SK-N-SH (cell line): ENCODE data around the gene MAN1A1. TPM values are rescaled to one million over a fixed set of nuclear protein-coding genes. Genes with fewer than 3 reads are reported as not detected.

Source experiments
- CTCF ChIA-PET: fragments of 300-600, 350-600 bp; formaldehyde crosslinking; extraction: SDS; loops from one replicate; lab custom pipeline; 2021; lab: Yijun Ruan, JAX
- POLR2A ChIA-PET: fragments of 350-600 bp; sonication (Branson Sonifier 250); formaldehyde crosslinking; extraction: SDS; loops from one replicate; lab custom pipeline; 2020; ENCODE audit warnings: antibody characterized with exemption, inconsistent platforms; lab: Yijun Ruan, JAX
- DNase-seq: peaks from one replicate; pipeline ENCODE4 v3.0.0; 2012
- H2AFZ ChIP-seq: fragments of 200-600 bp; sonication (generic); 2 replicates; pipeline ENCODE4 v1.8.1; 2016; ENCODE audit warnings: antibody characterized with exemption, mild to moderate bottlenecking, low read depth
- H3F3A ChIP-seq: fragments of 200-600 bp; sonication (generic); replicated peaks from 2 replicates; pipeline ENCODE3; 2016; ENCODE audit warnings: antibody characterized with exemption, mild to moderate bottlenecking; ENCODE audit not compliant: insufficient read depth
- H3K27ac ChIP-seq, 2 experiments: fragments of 200-500 bp in 1 of 2; fragments of 200-600 bp in 1 of 2; sonication (Bioruptor generic) in 1 of 2; sonication (generic), shearing (Covaris generic) in 1 of 2; 2 replicates each; pipeline versions ENCODE4 v1.5.1 to v1.6.1; 2014 to 2016; ENCODE audit warnings: low read depth in 2 of 2, inconsistent platforms in 1 of 2, low read length in 1 of 2, mild to moderate bottlenecking in 1 of 2, mixed read lengths in 1 of 2
- H3K27me3 ChIP-seq: fragments of 200-600 bp; sonication (generic), shearing (Covaris generic); 2 replicates; pipeline ENCODE4 v1.6.1; 2016; ENCODE audit warnings: mixed run types; ENCODE audit not compliant: insufficient read depth
- H3K36me3 ChIP-seq, 2 experiments: fragments of 200-500 bp in 1 of 2; fragments of 200-600 bp in 1 of 2; sonication (Bioruptor generic) in 1 of 2; sonication (generic) in 1 of 2; replicated peaks in 1 of 2; 2 replicates each; pipeline versions ENCODE3 to v1.5.1; 2014 to 2016; ENCODE audit warnings: low read length in 1 of 2, mild to moderate bottlenecking in 1 of 2; ENCODE audit not compliant: insufficient read depth in 2 of 2, control insufficient read depth in 1 of 2
- H3K4me1 ChIP-seq, 2 experiments: fragments of 200-500 bp in 1 of 2; fragments of 200-600 bp in 1 of 2; sonication (Bioruptor generic) in 1 of 2; sonication (generic), shearing (Covaris generic) in 1 of 2; 2 replicates each; pipeline versions ENCODE4 v1.5.1 to v1.6.1; 2014 to 2016; ENCODE audit warnings: low read depth in 1 of 2, low read length in 1 of 2, mixed run types in 1 of 2; ENCODE audit not compliant: insufficient read depth in 2 of 2, control insufficient read depth in 1 of 2
- H3K4me2 ChIP-seq: fragments of 200-600 bp; sonication (generic), shearing (Covaris generic); 2 replicates; pipeline ENCODE4 v1.6.1; 2017; ENCODE audit warnings: mixed run types
- H3K4me3 ChIP-seq, 2 experiments: fragments of 200-500 bp in 1 of 2; fragments of 200-600 bp in 1 of 2; sonication (Bioruptor generic) in 1 of 2; sonication (generic), shearing (Covaris generic) in 1 of 2; 2 replicates each; pipeline versions ENCODE4 v1.5.1 to v1.8.1; 2014 to 2016; ENCODE audit warnings: low read depth in 2 of 2, inconsistent platforms in 1 of 2, low read length in 1 of 2, mild to moderate bottlenecking in 1 of 2, mixed read lengths in 1 of 2, moderate library complexity in 1 of 2
- H3K79me2 ChIP-seq: fragments of 200-600 bp; sonication (generic); 2 replicates; pipeline ENCODE4 v1.8.1; 2017; ENCODE audit warnings: mild to moderate bottlenecking; ENCODE audit not compliant: insufficient read depth
- H3K9ac ChIP-seq: fragments of 200-600 bp; sonication (generic); 2 replicates; pipeline ENCODE4 v1.6.1; 2017; ENCODE audit warnings: mixed run types
- H3K9me2 ChIP-seq: fragments of 200-600 bp; sonication (generic); 2 replicates; pipeline ENCODE4 v1.6.1; 2017; ENCODE audit warnings: mixed run types
- H3K9me3 ChIP-seq: fragments of 200-600 bp; sonication (generic); 2 replicates; pipeline ENCODE4 v1.6.1; 2017; ENCODE audit warnings: mixed run types, mild to moderate bottlenecking, moderate library complexity
- H4K20me1 ChIP-seq: fragments of 200-600 bp; sonication (generic); 2 replicates; pipeline ENCODE4 v1.6.1; 2017; ENCODE audit warnings: mild to moderate bottlenecking, mixed run types; ENCODE audit not compliant: insufficient read depth
- ELF1 ChIP-seq: IDR thresholded peaks from 2 replicates; pipeline ENCODE4 v1.4.0; 2012
- EZH2phosphoT487 ChIP-seq: fragments of 200-600 bp; sonication (generic); IDR thresholded peaks from 2 replicates; pipeline ENCODE4 v1.6.1; 2017; ENCODE audit warnings: low read depth, mixed run types, mild to moderate bottlenecking, antibody characterized with exemption, moderate library complexity, borderline replicate concordance
- GABPA ChIP-seq: IDR thresholded peaks from 2 replicates; pipeline ENCODE4 v1.4.0; 2012; ENCODE audit warnings: low read depth, mild to moderate bottlenecking
- GATA2 ChIP-seq: sonication (generic); formaldehyde crosslinking; IDR thresholded peaks from 2 replicates; pipeline ENCODE4 v1.5.0; 2020; ENCODE audit warnings: mild to moderate bottlenecking, missing genetic modification reagents
- MEF2A ChIP-seq: IDR thresholded peaks from 2 replicates; pipeline ENCODE4 v1.4.0; 2012; ENCODE audit warnings: low read depth, borderline replicate concordance
- NRF1 ChIP-seq: IDR thresholded peaks from 2 replicates; pipeline ENCODE4 v1.6.1; 2012; ENCODE audit warnings: low read depth, mild to moderate bottlenecking, low read length
- POLR2AphosphoS5 ChIP-seq: IDR thresholded peaks from 2 replicates; pipeline ENCODE4 v1.6.1; 2012; ENCODE audit warnings: low read depth, low read length
- RAD21 ChIP-seq: IDR thresholded peaks from 2 replicates; pipeline ENCODE4 v1.6.1; 2012; ENCODE audit warnings: mild to moderate bottlenecking, low read length
- RCOR1 ChIP-seq: fragments of 150-350 bp; IDR thresholded peaks from 2 replicates; pipeline ENCODE4 v1.6.1; 2017; ENCODE audit warnings: antibody characterized with exemption, low read length
- RXRA ChIP-seq: IDR thresholded peaks from 2 replicates; pipeline ENCODE4 v1.4.0; 2012; ENCODE audit warnings: low read depth, mild to moderate bottlenecking, borderline replicate concordance
- TAF1 ChIP-seq: IDR thresholded peaks from 2 replicates; pipeline ENCODE4 v1.6.1; 2012; ENCODE audit warnings: low read depth, mild to moderate bottlenecking, low read length, moderate library complexity, borderline replicate concordance
- TCF12 ChIP-seq: IDR thresholded peaks from 2 replicates; pipeline ENCODE4 v1.4.0; 2012
- YY1 ChIP-seq: IDR thresholded peaks from 2 replicates; pipeline ENCODE4 v1.4.0; 2012; ENCODE audit warnings: low read depth, mild to moderate bottlenecking
- WGBS: methylation state at CpG from one replicate; pipeline ENCODE4 v1.1.6; 2017; ENCODE audit warnings: low lambda C conversion rate; 5-methylcytosine and 5-hydroxymethylcytosine counted together
- polyA plus RNA-seq, 3 experiments: library from polyadenylated mRNA; depleted of rRNA; stranded (reverse); fragments of >200 nt; gene quantifications; 2 replicates each; pipeline ENCODE4 v1.2.3, GENCODE V29; 2012
- TF ChIP-seq, protein P1 (sequence below): fragments of 150-350 bp; IDR thresholded peaks from 2 replicates; pipeline ENCODE4 v1.6.1; 2016; ENCODE audit warnings: mild to moderate bottlenecking, low read depth, low read length
- TF ChIP-seq, protein P2 (sequence below): IDR thresholded peaks from 2 replicates; pipeline ENCODE4 v1.6.1; 2012; ENCODE audit warnings: mild to moderate bottlenecking, low read depth, low read length, moderate library complexity
- TF ChIP-seq, protein P3 (sequence below): IDR thresholded peaks from 2 replicates; pipeline ENCODE4 v1.4.0; 2012; ENCODE audit warnings: low read depth, borderline replicate concordance
- TF ChIP-seq, protein P4 (sequence below): IDR thresholded peaks from 2 replicates; pipeline ENCODE4 v1.4.0; 2012; ENCODE audit warnings: low read depth, borderline replicate concordance

MAN1A1 gene
- polyA plus RNA-seq, 1 of the 3 experiments (the other 2 are of a cell fraction): 28.0 TPM

DNA sequence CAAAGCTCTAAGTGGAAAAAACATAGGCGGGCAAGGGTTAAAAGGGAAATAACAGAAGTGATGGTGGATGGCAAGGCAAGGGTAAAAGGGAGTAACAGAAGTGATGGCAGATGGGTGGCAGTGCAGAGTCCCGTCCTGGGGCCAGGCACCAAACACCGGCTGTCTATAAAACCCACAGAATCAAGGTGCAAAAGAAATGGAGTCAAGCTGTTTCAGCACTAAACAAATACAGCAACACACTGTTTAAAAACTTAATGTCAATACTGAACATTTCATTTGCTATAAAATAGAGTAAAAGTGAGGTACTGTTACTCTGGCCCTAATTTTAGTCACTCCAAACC, 87.6 kb downstream of the MAN1A1 start:
- H3K36me3 ChIP-seq: peaks cover 0 to 2% of the 10 kb centered on the region in 2 experiments
- H3K27me3 ChIP-seq: no peaks in the 10 kb centered on the region
- H3K4me3 ChIP-seq: no peak overlapping the region
- WGBS: 86% methylated on average over 3 of the region's 3 CpGs
- no peaks in the 10 kb centered on the region for H4K20me1 ChIP-seq
- H3K27ac ChIP-seq: no peak overlapping the region
- H3K9me3 ChIP-seq: no peaks in the 10 kb centered on the region; the same call in 1 of the 2 replicates
- no peak overlapping the region for H3K4me2 ChIP-seq
- no peaks in the 10 kb centered on the region for H3K79me2 ChIP-seq
- ChIA-PET POLR2A (no interaction called here), CTCF (no interaction called here)
- H2AFZ ChIP-seq: no peak overlapping the region
- no peaks in the 10 kb centered on the region; a peak in 1 of 4 replicates for H3K4me1 ChIP-seq
- H3K9me2 ChIP-seq: no peaks in the 10 kb centered on the region
- peaks cover 4% of the 10 kb centered on the region for H3F3A ChIP-seq
- DNase-seq: no peak
- no peak overlapping the region for H3K9ac ChIP-seq
- no peak for TF ChIP-seq RAD21
- no peak for TF ChIP-seq TCF12
- no peak for TF ChIP-seq ELF1
- no peak for TF ChIP-seq GABPA
- TF ChIP-seq, protein P1, sequence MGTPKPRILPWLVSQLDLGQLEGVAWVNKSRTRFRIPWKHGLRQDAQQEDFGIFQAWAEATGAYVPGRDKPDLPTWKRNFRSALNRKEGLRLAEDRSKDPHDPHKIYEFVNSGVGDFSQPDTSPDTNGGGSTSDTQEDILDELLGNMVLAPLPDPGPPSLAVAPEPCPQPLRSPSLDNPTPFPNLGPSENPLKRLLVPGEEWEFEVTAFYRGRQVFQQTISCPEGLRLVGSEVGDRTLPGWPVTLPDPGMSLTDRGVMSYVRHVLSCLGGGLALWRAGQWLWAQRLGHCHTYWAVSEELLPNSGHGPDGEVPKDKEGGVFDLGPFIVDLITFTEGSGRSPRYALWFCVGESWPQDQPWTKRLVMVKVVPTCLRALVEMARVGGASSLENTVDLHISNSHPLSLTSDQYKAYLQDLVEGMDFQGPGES: no peak
- TF ChIP-seq, protein P2, sequence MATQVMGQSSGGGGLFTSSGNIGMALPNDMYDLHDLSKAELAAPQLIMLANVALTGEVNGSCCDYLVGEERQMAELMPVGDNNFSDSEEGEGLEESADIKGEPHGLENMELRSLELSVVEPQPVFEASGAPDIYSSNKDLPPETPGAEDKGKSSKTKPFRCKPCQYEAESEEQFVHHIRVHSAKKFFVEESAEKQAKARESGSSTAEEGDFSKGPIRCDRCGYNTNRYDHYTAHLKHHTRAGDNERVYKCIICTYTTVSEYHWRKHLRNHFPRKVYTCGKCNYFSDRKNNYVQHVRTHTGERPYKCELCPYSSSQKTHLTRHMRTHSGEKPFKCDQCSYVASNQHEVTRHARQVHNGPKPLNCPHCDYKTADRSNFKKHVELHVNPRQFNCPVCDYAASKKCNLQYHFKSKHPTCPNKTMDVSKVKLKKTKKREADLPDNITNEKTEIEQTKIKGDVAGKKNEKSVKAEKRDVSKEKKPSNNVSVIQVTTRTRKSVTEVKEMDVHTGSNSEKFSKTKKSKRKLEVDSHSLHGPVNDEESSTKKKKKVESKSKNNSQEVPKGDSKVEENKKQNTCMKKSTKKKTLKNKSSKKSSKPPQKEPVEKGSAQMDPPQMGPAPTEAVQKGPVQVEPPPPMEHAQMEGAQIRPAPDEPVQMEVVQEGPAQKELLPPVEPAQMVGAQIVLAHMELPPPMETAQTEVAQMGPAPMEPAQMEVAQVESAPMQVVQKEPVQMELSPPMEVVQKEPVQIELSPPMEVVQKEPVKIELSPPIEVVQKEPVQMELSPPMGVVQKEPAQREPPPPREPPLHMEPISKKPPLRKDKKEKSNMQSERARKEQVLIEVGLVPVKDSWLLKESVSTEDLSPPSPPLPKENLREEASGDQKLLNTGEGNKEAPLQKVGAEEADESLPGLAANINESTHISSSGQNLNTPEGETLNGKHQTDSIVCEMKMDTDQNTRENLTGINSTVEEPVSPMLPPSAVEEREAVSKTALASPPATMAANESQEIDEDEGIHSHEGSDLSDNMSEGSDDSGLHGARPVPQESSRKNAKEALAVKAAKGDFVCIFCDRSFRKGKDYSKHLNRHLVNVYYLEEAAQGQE: no peak
- no peak for TF ChIP-seq RXRA
- no peak for TF ChIP-seq TAF1
- TF ChIP-seq, protein P3, sequence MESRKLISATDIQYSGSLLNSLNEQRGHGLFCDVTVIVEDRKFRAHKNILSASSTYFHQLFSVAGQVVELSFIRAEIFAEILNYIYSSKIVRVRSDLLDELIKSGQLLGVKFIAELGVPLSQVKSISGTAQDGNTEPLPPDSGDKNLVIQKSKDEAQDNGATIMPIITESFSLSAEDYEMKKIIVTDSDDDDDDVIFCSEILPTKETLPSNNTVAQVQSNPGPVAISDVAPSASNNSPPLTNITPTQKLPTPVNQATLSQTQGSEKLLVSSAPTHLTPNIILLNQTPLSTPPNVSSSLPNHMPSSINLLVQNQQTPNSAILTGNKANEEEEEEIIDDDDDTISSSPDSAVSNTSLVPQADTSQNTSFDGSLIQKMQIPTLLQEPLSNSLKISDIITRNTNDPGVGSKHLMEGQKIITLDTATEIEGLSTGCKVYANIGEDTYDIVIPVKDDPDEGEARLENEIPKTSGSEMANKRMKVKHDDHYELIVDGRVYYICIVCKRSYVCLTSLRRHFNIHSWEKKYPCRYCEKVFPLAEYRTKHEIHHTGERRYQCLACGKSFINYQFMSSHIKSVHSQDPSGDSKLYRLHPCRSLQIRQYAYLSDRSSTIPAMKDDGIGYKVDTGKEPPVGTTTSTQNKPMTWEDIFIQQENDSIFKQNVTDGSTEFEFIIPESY: no peak
- TF ChIP-seq RCOR1: no peak
- TF ChIP-seq EZH2phosphoT487: no peak
- no peak for TF ChIP-seq YY1
- no peak for TF ChIP-seq POLR2AphosphoS5
- TF ChIP-seq, protein P4, sequence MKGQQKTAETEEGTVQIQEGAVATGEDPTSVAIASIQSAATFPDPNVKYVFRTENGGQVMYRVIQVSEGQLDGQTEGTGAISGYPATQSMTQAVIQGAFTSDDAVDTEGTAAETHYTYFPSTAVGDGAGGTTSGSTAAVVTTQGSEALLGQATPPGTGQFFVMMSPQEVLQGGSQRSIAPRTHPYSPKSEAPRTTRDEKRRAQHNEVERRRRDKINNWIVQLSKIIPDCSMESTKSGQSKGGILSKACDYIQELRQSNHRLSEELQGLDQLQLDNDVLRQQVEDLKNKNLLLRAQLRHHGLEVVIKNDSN: no peak
- no peak for TF ChIP-seq GATA2 (CRISPR knock-in tag)
- no peak for TF ChIP-seq NRF1
- TF ChIP-seq MEF2A: no peak
